Glomerular endothelial cell (primary cell): Measurements from ENCODE around the gene RBBP4. TPM values are rescaled to one million over a fixed set of nuclear protein-coding genes. Genes with fewer than 3 reads are reported as not detected.
"Not testable (repeated sequence)": the region's sequence is repeated elsewhere in the genome, so short reads cannot be mapped to it uniquely, and the experiment has no call there.

Experiments
- DNase-seq: peaks from one replicate; pipeline ENCODE4 v3.0.0-alpha.2; 2011; ENCODE audit warnings: low read depth, low spot score; ENCODE audit errors: extremely low read depth
- total RNA-seq: library from RNA; depleted of rRNA; stranded (reverse); fragments of >200 nt; gene quantifications from 2 replicates; pipeline ENCODE4 v1.2.3, GENCODE V29; 2015

The RBBP4 gene
- 146 and 182 TPM in 2 replicates for total RNA-seq

DNA sequence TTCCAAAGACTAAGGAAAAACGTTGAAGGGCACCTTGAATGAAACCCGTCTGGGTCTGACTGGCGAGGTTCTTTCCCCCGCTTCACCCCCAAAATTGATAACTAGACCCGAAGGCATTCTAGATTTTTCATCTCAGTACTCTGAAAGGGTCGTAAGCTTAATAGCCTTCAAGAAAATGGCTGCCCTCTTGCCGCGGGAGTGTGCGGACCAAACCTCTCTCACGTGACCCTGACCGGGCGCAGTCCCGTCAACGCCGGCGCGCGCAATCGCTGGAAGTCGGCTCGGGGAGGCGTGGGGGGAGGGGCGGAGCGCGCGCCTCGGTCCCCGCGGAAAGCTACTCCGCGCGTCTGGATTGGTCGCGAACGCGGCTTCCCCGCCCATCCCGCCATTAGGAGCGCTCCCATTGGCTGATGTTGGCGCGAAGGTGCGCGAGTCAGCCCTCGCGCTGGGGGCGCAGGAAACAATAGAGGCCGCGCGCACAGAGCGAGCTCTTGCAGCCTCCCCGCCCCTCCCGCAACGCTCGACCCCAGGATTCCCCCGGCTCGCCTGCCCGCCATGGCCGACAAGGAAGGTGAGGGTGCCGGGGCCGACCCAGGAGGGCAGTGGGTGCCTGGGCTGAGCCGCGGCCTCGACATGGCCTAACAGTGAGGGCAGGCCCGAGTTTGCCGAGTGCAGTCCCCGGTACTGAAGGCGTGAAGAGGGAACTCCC is at the start of gene RBBP4:
TSS of gene RBBP4 (plus strand) at position 457 of the 709 bp plus-strand sequence. CDS start at position 556, 99 bp downstream.
- peak; percentile 52 for DNase-seq

DNA sequence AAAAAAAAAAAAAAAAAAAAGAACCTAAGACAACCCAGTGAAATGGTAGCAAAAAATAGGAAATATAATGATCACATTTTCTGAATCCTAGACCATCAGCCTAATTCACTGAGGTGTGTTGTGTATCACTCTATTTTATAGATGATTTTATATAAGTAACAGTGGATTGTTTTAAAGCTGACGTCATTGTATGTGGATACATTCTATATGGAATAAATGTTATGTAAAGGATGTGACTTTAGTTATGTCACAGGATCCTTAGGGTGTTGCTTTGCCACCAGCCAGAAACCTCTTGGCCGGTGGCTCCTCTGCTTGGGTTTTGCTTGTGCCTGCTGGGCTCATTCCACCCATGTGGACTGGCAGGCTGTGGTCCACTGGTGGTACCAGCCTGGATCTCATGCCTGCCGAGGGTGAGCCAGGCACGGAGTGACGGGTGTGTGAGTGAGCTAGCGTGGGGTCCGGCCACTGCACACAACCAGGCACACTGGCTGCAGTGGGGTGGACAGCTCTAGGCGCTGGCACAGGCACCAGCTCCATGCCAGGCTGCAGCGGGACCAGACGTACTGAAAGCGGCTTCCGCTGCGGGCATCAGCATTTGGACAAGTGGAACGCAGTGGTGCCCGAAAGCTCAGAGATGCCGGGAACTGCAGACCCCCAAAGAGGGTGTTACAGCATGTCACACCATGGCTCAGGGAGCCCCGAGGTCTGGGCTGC is 45.1 kb upstream of the RBBP4 start:
- no peak for DNase-seq

DNA sequence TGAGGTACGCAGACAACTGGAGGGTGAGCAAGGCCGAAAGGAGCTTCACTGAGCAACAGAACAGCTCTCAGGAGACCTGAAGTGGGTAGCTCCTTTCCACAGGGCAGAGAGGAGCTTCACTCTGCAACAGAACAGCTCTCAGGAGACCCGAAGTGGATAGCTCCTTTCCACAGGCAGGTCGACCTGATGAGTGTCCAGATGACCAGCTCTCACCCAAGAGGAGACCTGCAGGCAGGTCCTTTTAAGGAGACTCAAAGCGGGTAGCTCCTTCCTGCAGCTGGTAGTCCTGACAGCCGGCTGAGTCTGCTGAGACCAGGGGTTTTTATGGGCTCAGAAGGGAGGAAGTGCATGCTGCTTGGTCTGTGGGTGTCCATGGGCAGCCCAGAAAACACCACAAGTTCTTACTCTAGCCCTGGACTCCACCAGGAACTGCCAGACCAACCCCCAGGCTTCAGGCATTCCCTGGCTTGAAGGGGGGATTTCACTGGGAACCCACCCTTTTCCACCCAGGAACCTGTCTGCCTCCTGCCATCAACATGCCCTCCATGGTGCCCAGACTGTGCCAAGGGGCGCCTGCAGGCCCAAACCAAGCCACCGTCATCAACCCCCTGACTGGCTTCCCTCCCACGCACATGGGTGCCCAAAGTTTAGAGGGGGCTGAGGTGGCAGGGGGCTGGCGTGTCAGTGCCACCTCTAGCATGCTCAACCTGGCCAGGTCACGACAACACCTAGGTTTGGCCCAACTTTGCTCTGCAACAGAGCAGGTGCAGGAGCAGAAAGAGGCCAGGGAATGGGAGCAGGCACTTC is 44.2 kb upstream of the RBBP4 start:
- DNase-seq, result no peak

DNA sequence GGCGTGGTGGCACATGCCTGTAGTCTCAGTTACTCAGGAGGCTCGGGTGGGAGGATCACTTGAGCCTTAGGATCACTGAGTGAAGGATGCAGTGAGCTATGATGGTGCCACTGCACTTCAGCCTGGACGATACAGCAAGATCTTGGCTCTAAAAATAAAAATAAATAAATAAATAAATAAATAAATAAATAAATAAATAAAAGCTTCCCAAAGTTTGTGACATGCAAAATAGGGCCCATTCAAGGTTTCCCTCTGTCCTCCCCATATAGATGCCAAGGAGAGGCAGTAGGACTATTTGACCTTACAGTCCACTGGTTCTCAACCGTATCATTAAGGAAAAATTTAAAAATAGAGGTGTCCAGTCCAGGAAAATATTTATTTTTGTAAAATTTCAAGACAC is 41.8 kb upstream of the RBBP4 start:
- no peak for DNase-seq

DNA sequence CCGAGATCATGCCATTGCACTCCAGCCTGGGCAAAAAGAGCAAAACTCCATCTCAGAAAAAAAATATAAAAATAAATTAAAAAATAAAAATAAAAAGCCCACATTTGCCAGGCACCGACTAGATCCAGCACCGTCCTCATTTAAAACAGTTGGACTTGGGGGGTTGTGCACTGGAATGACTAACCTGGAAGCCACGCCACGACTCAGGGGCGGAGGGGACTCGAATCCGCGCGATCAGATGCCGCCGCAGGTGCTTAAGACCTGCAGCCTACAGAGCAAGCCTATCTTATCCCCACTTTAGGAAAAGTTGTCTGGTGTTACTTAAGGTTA is 39.2 kb upstream of the RBBP4 start:
- DNase-seq, result no peak

DNA sequence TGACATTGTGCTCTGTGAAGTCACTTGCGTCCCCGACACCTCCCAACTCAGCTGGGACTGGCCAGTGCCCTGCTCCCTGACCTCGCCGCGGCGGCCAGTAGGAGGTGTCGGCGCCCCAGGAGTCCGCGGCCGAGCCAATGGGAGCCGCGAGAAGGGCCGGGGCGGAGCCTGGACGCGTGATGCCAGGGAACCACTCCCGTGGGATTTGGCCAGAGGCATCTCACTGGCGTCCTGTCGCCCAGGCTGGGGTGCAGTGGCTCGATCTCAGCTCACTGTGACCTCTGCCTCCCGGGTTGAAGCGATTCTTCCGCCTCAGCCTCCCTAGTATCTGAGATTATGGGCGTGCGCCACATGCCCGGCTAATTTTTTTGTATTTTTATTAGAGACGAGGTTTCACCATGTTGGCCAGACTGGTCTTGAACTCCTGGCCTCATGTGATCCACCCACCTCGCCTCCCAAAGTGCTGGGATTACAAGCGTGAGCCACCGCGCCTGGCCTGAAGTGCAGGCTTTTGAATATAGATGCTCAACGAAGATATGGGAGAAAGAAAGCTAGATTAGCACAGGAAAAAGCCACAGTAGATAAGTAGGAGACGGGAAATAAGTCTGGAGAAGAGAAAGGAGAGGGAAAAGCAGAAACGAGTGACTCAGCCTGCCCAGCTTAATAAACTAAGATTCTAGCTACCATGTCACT is 38.7 kb upstream of the RBBP4 start:
- DNase-seq, result peak; percentile 25

DNA sequence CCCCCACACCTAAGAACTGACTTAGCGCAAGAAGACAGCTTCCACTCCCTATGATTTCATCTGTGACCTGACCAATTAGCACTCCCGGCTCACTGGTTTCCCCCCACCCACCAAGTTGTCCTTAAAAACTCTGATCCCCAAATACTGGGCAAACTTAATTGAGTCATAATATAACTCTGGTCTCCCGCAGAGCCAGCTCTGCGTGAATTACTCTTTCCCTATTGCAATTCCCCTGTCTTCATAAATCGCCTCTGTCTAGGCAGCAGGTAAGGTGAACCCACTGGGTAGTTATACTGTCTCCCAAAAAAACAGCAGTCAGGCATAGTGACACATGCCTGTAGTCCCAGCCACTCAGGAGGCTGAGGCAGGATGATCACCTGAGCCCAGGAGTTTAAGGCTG is 37.5 kb upstream of the RBBP4 start:
- no peak for DNase-seq

DNA sequence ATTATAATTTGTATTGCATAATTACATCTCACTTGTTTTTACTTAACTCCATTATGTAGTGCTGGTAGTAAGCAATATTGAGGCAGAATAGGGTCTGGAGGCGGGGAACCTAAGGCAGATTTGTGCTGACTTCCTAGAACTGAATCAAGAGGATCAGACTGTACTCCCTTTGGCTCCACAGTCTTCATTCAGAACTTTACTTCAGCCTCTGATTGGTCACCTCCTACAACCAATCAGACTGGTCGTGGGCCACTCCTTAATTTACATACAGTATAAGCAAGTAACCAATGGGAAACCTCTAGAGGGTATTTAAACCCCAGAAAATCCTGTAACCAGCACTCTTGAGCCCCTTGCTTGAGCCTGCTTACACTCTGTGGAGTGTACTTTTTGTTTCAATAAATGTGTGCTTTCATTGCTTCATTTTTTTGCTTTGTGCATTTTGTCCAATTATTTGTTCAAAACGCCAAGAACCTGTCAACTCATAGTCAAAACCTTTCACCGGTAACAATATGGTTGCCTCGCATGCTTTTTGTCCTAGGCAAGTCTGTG is 32.3 kb upstream of the RBBP4 start:
- no peak for DNase-seq

DNA sequence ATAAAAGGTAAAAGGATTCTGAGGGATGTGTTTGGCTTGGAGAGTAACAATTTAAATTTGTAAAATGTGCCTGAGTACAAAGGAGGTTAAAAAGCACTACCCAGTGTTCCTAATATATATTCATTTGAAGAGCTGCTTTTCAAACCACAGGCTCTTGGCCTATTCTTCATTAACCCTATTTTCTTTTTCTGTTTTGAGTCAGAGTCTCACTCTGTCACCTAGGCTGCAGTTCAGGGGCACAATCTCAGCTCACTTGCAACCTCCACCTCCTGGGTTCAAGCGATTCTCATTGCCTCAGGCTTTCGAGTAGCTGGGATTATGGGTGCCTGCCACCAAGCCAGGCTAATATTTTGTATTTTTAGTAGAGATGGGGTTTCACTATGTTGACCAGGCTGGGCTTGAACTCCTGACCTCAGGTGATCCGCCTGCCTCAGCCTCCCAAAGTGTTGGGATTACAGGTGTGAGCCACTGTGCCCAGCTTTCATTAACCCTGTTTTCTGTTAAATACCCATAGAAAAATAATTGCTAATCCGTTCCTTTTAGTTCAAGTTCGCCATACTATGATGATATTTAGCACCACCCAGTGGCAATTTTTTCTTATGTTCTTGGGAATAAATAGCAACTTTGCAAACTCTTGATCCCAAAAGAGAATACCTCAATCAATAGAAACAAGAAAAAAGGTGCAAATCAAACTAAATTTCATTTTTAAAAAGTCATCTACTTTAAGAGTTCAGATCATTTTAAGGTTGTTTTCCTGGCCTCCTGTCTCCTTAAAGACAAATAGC is 31.1 kb upstream of the RBBP4 start:
- DNase-seq, result no peak

DNA sequence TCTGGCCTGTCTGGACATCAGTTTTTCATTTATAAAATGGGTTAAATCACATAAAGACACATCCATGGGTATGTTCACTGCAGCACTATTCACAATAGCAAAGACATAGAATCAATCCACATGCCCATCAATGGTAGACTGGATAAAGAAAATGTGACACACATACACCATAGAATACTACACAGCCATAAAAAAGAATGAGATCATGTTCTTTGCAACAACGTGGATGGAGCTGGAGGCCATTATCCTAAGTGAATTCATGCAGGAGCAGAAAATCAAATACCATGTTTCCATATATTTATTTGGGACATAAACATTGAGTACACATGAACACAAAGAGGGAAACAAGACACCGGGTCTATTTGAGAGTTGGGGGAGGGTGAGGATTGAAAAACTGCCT is 28.8 kb upstream of the RBBP4 start:
- DNase-seq, result no peak

DNA sequence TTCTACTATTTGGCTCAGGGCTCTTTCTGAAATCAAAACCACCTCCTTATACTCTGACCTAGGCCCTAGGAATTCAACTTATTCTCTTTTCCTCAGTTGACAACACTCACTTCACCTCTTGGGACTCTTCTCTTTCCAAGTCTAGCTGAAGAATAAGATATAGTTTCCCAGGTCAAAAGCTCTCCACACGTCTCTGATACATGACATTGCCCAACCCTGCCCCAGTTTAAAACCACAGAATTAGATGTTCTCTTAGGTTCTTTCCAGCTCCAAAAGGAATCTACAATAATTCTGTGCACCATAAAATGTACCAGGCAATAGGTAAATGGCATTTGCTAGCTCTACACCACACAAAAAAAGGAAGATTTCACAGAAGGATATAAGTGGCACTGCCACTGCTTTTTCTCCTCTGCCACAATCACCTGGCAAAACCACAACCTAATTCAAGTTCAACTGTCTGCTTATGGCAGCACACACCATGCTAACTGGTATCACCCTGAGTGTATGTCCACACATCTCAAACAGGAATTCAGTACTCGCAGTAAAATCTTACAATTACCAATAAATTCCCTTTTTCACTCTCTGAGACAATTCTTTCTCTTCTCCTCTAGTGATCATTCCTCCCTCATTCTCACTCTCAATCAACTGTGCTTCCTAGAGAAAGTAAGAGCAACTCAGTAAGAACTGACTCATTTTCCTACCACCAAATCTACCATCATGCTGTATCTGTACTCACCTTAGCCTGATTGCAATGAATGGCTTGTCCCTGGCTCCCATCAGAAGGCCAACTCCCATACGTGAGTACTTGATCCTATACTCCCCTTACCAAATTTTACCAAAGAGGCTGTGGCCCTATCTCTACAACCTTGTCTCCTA is 28.0 kb upstream of the RBBP4 start:
- DNase-seq, result no peak

DNA sequence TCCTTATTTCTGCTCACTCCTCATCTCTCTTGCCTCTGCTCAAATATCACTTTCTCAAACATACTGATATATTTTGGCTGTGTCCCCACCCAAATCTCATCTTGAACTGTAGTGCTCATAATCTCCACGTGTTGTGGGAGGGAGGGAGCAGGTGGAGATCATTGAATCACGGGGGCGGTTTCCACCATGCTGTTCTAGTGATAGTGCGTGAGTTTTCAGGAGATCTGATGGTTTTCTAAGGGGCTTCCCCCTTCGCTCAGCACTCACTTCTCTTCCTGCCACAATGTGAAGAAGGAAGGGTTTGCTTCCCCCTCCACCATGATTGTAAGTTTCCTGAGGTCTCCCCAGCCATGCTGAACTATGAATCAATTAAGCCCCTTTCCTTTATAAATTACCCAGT is 27.2 kb upstream of the RBBP4 start:
- no peak for DNase-seq

DNA sequence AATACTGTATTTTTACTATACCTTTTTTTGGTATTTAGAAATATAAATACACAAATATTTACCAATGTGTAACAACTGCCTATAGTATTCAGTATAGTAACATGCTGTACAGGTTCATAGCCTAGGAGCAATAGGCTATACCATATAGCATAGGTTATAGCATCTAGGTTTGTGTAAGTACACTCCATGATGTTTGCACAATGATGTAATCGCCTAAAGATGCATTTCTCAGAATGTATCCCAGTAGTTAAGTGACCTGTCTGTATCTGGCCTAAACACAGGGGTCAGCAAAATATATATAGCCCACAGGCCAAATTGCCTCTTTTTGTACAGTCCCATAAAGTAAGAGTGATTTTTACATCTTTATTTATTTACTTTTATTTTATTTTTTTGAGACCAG is 24.8 kb upstream of the RBBP4 start:
- no peak for DNase-seq

DNA sequence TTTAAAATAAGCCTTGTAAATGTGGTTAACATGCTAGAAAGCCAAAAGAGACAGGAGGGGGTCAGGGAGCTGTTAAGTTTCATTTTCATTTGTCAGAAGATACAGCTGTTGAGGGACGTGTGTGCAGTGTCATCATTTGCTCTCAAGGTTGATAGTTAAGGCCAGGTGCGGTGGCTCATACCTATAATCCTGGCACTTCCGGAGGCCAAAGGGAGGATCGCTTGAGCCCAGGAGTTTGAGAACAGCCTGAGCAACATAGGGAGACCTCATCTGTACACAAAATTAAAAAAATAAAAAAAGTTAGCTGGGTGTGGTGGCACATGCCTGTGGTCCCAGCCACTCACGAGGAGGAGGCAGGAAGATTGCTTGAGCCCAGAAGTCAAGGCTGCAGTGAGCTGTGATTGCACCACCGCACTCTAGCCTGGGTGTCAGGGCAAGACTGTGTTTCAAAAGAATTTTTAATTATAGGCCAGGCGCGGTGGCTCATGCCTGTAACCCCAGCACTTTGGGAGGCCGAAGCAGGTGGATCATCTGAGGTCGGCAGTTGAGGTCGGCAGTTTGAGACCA is 23.3 kb upstream of the RBBP4 start:
- DNase-seq, result no peak

DNA sequence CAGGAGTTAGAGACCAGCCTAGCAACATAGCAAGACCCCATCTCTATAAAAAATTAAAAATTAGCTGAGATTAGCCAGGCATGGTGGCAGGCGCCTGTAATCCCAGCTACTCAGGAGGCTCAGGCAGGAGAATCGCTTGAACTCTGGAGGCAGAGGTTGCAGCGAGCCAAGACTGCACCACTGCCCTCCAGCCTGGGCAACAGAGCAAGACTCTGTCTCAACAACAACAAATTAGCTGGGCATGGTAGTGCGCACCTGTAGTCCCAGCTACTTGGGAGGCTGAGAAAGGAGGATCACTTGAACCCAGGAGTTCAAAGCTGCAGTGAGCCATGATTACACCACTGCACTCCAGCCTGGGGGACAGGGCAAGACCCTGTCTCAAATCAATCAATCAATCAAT is 20.8 kb upstream of the RBBP4 start:
- not testable (repeated sequence) for DNase-seq

DNA sequence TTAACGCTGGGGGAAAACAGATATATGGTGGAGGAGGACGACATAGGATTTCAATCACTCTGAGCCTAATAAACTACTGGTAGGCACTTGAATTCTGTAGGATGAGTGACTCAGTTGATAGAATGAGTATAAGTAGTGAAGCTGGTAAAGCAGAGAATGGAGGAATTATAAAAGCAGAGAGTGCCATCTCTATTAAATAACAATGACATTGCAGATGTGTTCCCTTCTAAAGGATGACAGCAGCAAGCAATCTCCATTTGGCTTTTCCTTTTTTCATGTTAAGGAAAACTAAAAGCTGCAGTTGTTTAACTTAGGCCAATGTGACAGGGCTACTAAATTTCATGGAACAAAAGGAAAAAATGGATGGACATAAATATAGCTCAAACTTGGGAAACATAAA is 18.2 kb upstream of the RBBP4 start:
- no peak for DNase-seq

DNA sequence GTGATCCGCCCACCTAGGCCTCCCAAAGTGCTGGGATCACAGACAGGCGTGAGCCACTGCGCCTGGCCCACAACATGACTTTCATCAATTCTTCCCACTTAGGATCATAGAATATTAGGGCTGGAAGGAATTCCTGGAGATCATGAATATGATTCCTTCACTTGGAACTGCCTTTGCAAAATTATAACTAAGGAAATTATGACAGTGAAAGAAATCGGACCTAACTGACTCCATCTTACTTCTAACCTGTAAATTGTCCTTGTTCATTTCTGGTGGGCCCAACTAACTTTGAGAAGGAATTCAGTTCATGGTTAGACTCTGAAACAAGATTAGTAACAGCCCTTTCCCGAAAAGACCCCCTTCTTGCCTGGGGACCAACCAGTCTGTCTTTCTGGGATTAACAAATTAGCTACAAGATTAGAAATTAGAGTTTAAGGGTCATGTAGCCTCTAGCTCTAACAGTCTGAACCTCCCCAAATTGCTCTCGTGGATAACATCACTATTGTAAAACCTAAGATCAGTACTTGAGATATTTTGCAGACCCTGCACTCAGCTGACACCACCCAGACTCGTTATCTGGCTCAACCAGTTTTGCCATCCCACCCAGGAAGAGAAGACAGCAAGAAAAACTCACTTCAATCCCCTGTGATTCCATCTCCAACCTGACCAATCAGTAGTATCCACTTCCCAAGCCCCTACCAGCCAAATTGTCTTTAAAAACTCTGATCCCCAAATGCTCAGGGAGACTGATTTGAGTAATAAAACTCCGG is 15.3 kb upstream of the RBBP4 start:
- DNase-seq, result no peak
